Kidney tubule cell (primary cell): Measurements from ENCODE around the gene DDC.
"Not testable (repeated sequence)": the region's sequence is repeated elsewhere in the genome, so short reads cannot be mapped to it uniquely, and the experiment has no call there.

Experiments used
- DNase-seq: peaks from one replicate; pipeline ENCODE4 v3.0.0-alpha.2; 2018; ENCODE audit warnings: low spot score

DDC gene

DNA sequence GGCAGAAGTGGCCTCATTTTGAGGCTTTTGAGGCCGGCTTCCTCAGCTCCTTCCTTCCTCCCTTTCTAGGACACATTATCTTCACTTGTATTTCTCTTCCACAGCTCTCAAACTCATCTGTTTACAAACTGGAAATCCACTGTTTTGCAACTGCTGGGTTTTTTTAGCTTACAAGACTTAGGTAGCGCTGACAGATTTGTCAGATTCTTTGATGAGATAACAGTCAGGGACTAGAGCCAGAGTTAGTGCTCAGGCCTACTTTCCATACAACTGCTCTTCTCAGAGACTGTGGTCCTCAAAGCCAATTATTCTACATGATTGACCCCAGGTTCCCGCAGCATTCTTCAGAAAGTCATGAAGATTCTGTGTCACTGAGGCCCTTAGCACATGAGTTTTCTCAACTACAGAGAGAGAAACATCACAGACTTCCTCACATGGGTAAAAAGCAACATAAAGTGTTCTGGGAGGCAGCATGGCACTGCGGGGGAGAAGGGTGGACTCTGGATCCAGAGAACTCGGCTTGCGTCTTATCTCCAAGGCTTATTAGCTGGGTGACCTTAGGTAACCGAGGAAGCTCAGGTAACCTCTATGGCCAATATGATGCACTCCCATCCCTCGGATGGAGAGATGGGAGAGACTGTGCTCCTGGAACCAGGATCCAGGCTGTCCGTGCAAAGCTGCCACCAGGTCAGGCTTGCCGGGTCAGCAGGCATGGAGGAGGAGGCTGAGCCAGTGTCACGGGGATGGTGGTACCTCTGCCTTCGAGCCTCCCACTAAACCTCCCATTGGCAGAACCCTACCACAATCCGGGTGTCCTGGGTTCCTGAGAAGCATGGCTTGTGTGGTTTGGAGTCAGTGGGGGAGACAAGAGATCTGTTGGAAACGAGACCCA is 10.5 kb downstream of the DDC start:
- no peak for DNase-seq

DNA sequence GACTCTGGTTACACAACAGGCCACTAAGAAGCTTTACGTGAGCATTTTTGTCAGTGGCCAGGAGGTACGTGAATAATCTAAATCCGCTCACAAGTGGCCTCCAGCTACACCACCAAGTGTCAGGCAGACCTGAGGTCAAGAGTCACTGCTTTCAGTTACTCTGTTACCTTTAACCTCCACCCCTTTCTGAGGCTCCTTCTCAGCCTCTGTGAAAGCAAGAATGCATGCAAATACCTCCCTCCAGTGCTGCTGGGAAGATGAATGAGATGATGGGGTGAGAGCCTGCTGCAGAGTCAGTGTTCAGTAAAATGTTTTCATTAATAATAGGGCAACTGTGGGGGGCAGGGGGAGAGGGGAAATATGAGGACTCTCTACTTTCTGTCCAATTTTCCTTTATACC is 11.2 kb downstream of the DDC start:
- no peak for DNase-seq

DNA sequence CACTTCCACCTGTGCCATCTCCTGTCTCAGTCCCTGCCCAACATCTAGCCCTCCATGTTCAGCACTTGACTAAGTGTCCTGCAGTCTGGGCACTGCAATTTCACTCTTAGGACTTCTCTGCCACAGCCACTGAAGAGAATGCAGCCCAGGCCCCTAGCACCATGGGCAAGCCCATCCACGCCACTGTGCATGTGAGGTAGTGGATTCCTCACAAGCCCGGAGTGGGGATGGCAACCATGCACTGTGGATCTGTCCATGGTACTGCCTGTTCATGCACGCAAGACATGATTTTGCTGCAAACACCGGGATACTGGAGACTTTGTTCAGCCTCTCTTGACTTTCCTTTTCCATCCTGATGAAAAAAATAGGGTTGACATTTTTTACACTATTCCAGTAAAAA is 12.3 kb downstream of the DDC start:
- DNase-seq, result peak; percentile 34

GRCh38 chr7:50552139-50552538 is 13.1 kb downstream of the DDC start:
- no peak for DNase-seq

GRCh38 chr7:50545613-50546012 is 19.6 kb downstream of the DDC start:
- not testable (repeated sequence) for DNase-seq

DNA sequence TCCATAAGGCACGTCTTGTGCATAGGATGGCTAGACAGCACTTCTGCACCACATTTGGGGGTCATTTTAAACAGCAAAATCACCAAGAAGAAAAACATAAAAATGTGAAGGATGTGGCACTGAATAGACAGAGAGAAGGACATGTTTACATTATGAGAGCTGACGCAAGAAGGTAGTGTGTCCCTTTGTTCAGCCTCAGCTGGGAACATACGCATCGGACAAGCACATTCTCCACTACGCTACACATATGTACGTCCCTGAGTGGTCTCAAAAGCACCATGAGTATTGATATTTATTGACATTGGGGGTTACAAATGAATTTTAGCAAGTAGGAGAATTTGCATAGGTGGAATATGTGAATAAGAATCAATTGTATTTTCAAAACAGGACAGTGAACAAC is 20.2 kb downstream of the DDC start:
- DNase-seq, result no peak

GRCh38 chr7:50543776-50544442 is 21.3 kb downstream of the DDC start:
- no peak for DNase-seq

GRCh38 chr7:50542132-50542531 is 23.1 kb downstream of the DDC start:
- DNase-seq, result no peak

- DNase-seq, result no peak
Measured at GRCh38 chr7:50540785-50541579, 24.2 kb downstream of the DDC start.

GRCh38 chr7:50539725-50540124 is 25.5 kb downstream of the DDC start:
- no peak for DNase-seq

- no peak for DNase-seq
Measured at GRCh38 chr7:50538478-50538877, 26.7 kb downstream of the DDC start.

- DNase-seq, result no peak
Measured at GRCh38 chr7:50537417-50537816, 27.8 kb downstream of the DDC start.

DNA sequence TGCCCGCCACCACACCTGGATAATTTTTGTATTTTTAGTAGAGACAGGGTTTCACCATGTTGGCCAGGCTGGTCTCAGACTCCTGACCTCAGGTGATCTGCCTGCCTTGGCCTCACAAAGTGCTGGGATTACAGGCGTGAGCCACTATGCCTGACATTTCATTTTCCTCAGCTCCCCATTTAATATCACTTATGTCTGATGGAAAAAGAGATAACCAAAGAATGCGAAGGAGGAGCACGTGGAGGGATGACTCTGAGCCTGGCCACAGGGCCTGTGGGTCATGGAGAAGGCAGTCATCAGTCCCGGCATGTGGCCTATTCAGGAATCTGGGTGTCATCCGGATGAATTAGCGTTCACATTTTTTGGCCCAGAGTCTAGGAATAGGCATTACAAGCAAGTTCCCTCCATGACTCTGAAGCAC is 29.9 kb downstream of the DDC start:
- peak; percentile 61 for DNase-seq

GRCh38 chr7:50534690-50535290 is 30.4 kb downstream of the DDC start:
- peak; percentile 98 for DNase-seq

- DNase-seq, result peak; percentile 56
Measured at GRCh38 chr7:50533866-50534265, 31.3 kb downstream of the DDC start.

DNA sequence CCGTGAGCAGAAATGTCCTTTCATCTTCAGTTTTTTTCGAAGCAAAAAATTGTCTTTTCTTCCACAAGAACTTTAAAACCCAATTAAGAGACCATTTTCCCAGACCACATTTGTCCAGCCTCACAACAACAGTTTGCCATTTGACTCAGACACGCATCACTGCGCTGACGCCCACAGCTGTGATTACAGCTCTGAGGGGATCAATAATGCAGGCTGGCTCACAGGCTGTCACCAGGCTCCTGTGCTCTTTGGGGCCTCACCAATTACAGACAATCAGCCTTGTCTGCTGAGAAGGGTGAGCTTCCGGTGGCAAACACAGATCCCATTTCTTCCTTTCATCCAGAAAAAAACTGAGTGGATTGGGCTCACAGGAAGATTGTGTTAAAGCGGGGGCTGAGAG is 33.3 kb downstream of the DDC start:
- no peak for DNase-seq

DNA sequence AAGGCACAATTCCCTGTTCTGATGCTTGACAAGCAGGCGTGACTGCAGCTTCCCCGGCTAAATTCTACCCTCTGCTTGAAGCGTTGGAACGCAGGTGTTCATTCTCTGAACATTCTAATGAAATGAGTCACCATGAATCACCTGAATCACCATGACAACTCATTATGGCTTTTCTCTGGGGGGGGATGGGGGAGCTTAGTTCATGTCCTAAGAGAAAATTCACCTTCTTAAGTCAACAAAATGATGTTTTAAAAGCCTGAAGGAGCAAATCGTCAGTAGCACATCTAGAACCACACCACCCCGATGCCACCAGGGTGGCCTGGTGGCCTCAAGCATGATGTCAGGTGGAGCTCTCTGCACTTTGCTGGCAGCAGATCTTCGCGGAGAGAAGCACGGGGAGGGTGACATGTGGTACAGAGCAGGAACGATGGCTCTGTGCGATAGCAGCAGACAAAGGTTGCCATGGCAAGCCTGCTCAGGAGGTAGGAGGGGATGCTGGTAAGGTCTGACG is 33.7 kb downstream of the DDC start:
- DNase-seq, result peak; percentile 93

- DNase-seq, result no peak
Measured at GRCh38 chr7:50530766-50531165, 34.4 kb downstream of the DDC start.

GRCh38 chr7:50529093-50529862 is 35.9 kb downstream of the DDC start:
- no peak for DNase-seq

DNA sequence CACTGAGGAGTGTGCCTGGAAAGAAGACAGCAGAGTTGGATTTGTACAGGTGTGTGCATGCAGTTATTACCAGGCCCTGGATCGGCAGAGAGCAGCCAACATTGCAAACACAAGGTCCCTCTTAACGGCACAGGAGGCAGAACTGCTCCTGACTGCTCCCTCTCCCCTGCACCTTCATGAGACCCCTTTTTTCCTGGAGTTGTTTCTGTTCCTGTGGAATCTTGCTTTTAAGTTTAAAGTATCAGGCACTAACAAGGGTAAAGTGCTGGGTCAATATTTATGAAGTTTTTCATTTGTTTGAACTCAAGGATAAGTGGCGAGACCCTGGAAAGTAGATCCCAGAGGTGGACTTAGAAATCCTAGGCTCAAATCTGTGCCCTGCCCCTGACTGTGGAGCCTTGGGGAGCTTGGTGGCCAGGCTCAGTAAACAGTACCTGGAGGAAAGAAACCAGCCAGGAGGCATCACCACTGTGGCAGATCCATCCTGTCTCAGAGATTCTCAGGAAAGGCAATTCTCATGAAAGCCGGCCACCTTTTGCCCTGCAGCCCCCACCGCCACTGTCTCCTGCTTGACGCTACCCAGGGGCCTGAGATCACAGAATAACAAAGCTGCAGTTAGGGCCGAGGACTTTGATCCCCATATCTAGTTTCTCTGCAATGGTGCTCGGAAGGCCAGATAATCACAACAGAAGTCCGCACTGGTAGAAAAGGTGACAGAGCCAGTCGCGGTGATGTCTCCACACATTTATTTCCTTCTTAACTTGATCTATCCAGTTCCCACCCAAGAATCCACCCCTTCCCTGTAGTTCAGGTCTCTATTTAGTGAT is 36.7 kb downstream of the DDC start:
- no peak for DNase-seq
